ENCODE results near the gene STYXL1. TPM values are rescaled to one million over a fixed set of nuclear protein-coding genes. Genes with fewer than 3 reads are reported as not detected.
A peak's percentile ranks its signal among the peaks of the same experiment; 100 is the strongest.

Gene STYXL1
- total RNA-seq, 1 experiment from 2014 or later = 61.3 TPM

- no peak overlapping the region for H3K4me3 ChIP-seq (ENCODE audit: low read length)
- H3K9me3 ChIP-seq (ENCODE audit: low read length) = no peaks in the 10 kb centered on the region
- BruUV-seq (replicated peaks) = no TSS peak
- DNase-seq (no peak), ATAC-seq (no peak)
- ChIA-PET CTCF (no interaction called here), POLR2A (ENCODE audit: unreplicated experiment) (no interaction called here)
- H3K9ac ChIP-seq (ENCODE audit: low read length) = no peak overlapping the region
- no peak overlapping the region for H3K27ac ChIP-seq (ENCODE audit: low read length)
- no peaks in the 10 kb centered on the region for H3F3A ChIP-seq (ENCODE audit: low read length, unreplicated experiment)
- intact Hi-C loops (cut with micrococcal nuclease) = no loop called here
- no peaks in the 10 kb centered on the region for H3K9me2 ChIP-seq (replicated peaks; ENCODE audit: low read length)
- H3K27me3 ChIP-seq (ENCODE audit: low read length) = no peaks in the 10 kb centered on the region
- H3K4me1 ChIP-seq (ENCODE audit: insufficient read depth, low read length) = peaks cover 6% of the 10 kb centered on the region; the same call in 1 of the 2 replicates
- no peak for TF ChIP-seq EZH2 (IDR thresholded peaks at IDR 0.05; ENCODE audit: low read length, unreplicated experiment)
- no peak for TF ChIP-seq EZH2phosphoT487 (IDR thresholded peaks at IDR 0.05; ENCODE audit: borderline replicate concordance, low read length)
- no peak for TF ChIP-seq CTCF (conservative IDR thresholded peaks at IDR 0.05; ENCODE audit: low read depth, low read length)
- no peaks in the 10 kb centered on the region for H4K20me1 ChIP-seq (ENCODE audit: low read length)
- H3K79me2 ChIP-seq (ENCODE audit: low read length) = no peaks in the 10 kb centered on the region
- H2AFZ ChIP-seq (ENCODE audit: low read length) = no peak overlapping the region
- no peak overlapping the region for H3K4me2 ChIP-seq (ENCODE audit: low read length)
- peaks cover 2% of the 10 kb centered on the region for H3K36me3 ChIP-seq (ENCODE audit: low read depth, low read length)
These were observed 85.0 kb downstream of the STYXL1 start for GRCh38 chr7:75962607-75963380.

GRCh38 chr7:75961218-75961617 lies 86.6 kb downstream of the STYXL1 start:
- Histone ChIP-seq H3K27ac (ENCODE audit: low read length) (no peak overlapping the region), H3K79me2 (ENCODE audit: low read length) (no peaks in the 10 kb centered on the region), H3K4me3 (ENCODE audit: low read length) (no peak overlapping the region), H3K4me1 (ENCODE audit: insufficient read depth, low read length) (peaks cover 9% of the 10 kb centered on the region), H3F3A (ENCODE audit: low read length, unreplicated experiment) (no peaks in the 10 kb centered on the region), H2AFZ (ENCODE audit: low read length) (no peak overlapping the region), H3K9me2 (replicated peaks; ENCODE audit: low read length) (no peaks in the 10 kb centered on the region), H3K4me2 (ENCODE audit: low read length) (no peak overlapping the region), H4K20me1 (ENCODE audit: low read length) (0 out of 2 replicates have a peak, but pooled peaks cover 3% of the 10 kb centered on the region), H3K36me3 (ENCODE audit: low read depth, low read length) (peaks cover 11% of the 10 kb centered on the region), H3K9ac (ENCODE audit: low read length) (no peak overlapping the region), H3K27me3 (ENCODE audit: low read length) (no peaks in the 10 kb centered on the region), H3K9me3 (ENCODE audit: low read length) (no peaks in the 10 kb centered on the region)
- ATAC-seq (peak; percentile 46; the same call in 1 of the 2 replicates), DNase-seq (no peak)
- TF ChIP-seq EZH2 (IDR thresholded peaks at IDR 0.05; ENCODE audit: low read length, unreplicated experiment) (no peak), CTCF (conservative IDR thresholded peaks at IDR 0.05; ENCODE audit: low read depth, low read length) (peak; percentile 39; the same call in 1 of the 2 replicates), EZH2phosphoT487 (IDR thresholded peaks at IDR 0.05; ENCODE audit: borderline replicate concordance, low read length) (no peak)
- intact Hi-C loops (cut with micrococcal nuclease) = no loop called here
- no TSS peak for BruUV-seq (replicated peaks)
- ChIA-PET CTCF (interaction anchor here (0.5 to 1.3 kb wide), 3 partner anchors 90 to 114 kb away, joined by 3 to 10 read pairs (median 4); no protein-coding TSS in a partner anchor), POLR2A (ENCODE audit: unreplicated experiment) (no interaction called here)

GRCh38 chr7:75960372-75960771 lies 87.4 kb downstream of the STYXL1 start:
- Histone ChIP-seq H3K4me3 (ENCODE audit: low read length) (no peak overlapping the region), H3K9me2 (replicated peaks; ENCODE audit: low read length) (no peaks in the 10 kb centered on the region), H3K4me2 (ENCODE audit: low read length) (no peak overlapping the region), H3F3A (ENCODE audit: low read length, unreplicated experiment) (no peaks in the 10 kb centered on the region), H4K20me1 (ENCODE audit: low read length) (0 out of 2 replicates have a peak, but pooled peaks cover 4% of the 10 kb centered on the region), H2AFZ (ENCODE audit: low read length) (no peak overlapping the region), H3K9me3 (ENCODE audit: low read length) (no peaks in the 10 kb centered on the region), H3K9ac (ENCODE audit: low read length) (no peak overlapping the region), H3K4me1 (ENCODE audit: insufficient read depth, low read length) (peaks cover 15% of the 10 kb centered on the region), H3K27ac (ENCODE audit: low read length) (no peak overlapping the region), H3K79me2 (ENCODE audit: low read length) (no peaks in the 10 kb centered on the region), H3K36me3 (ENCODE audit: low read depth, low read length) (peaks cover 16% of the 10 kb centered on the region), H3K27me3 (ENCODE audit: low read length) (no peaks in the 10 kb centered on the region)
- TF ChIP-seq EZH2 (IDR thresholded peaks at IDR 0.05; ENCODE audit: low read length, unreplicated experiment) = no peak
- TF ChIP-seq CTCF (conservative IDR thresholded peaks at IDR 0.05; ENCODE audit: low read depth, low read length) = no peak
- TF ChIP-seq EZH2phosphoT487 (IDR thresholded peaks at IDR 0.05; ENCODE audit: borderline replicate concordance, low read length) = no peak
- BruUV-seq (replicated peaks) = no TSS peak
- intact Hi-C loops (cut with micrococcal nuclease) = no loop called here
- CTCF ChIA-PET = interaction anchor here (0.5 to 1.3 kb wide), 3 partner anchors 89 to 113 kb away, joined by 3 to 10 read pairs (median 4); no protein-coding TSS in a partner anchor
- ATAC-seq (no peak), DNase-seq (no peak)
- POLR2A ChIA-PET (ENCODE audit: unreplicated experiment) = no interaction called here

Measured in PC-3 (cell line).